HCT116 (cell line): ENCODE results near the gene ERRFI1. TPM values are rescaled to one million over a fixed set of nuclear protein-coding genes. Genes with fewer than 3 reads are reported as not detected.

Source experiments
- ATAC-seq: fragments of 200-7000 bp; cut with Tn5 transposase; 2 replicates; pipeline ENCODE4 v1.9.1; 2020; ENCODE audit warnings: mild to moderate bottlenecking, moderate library complexity
- BruUV-seq: library from RNA; stranded (reverse); fragments of 400-500 nt; replicated peaks from 2 replicates; lab custom pipeline; 2021; lab: Mats Ljungman, UMichigan
- CTCF ChIA-PET: fragments of 300-600 bp; sonication (Branson Sonifier 250); formaldehyde crosslinking; loops from one replicate; lab custom pipeline; 2021; ENCODE audit warnings: antibody characterized with exemption; lab: Charles Lee
- POLR2A ChIA-PET: fragments of 300-600, 350-600 bp; sonication (Branson Sonifier 250); formaldehyde crosslinking; loops from one replicate; lab custom pipeline; 2021; ENCODE audit warnings: antibody characterized with exemption; lab: Charles Lee
- RAD21 ChIA-PET, 2 experiments: fragments of 300-600 bp; sonication (Branson Sonifier 250); formaldehyde crosslinking; loops; one replicate each; lab custom pipeline; 2023; ENCODE audit warnings: low total read pairs in 2 of 2; ENCODE audit not compliant: uncharacterized antibody in 2 of 2, unreplicated experiment in 2 of 2, low non-redundant PET in 1 of 2; lab: Charles Lee
- DNase-seq: peaks from one replicate; pipeline ENCODE4 v3.0.0-alpha.2; 2010; ENCODE audit warnings: low read depth, low spot score
- H2AFZ ChIP-seq: fragments of 200-600 bp; shearing (Covaris generic), sonication (generic); 2 replicates; pipeline ENCODE4 v1.6.1; 2017; ENCODE audit warnings: low read depth, mixed run types, mixed read lengths, antibody characterized with exemption, low read length; ENCODE audit not compliant: poor library complexity, severe bottlenecking
- H3K27ac ChIP-seq: 2 replicates; pipeline ENCODE4 v1.5.1; 2012; ENCODE audit warnings: low read depth, low read length
- H3K27me3 ChIP-seq: fragments of 200-600 bp; sonication (generic); 2 replicates; pipeline ENCODE4 v1.6.1; 2016; ENCODE audit warnings: mixed run types, low read length, mixed read lengths; ENCODE audit not compliant: insufficient read depth
- H3K36me3 ChIP-seq, 2 experiments: fragments of 200-500 bp in 1 of 2; fragments of 200-600 bp in 1 of 2; sonication (Bioruptor generic) in 1 of 2; sonication (generic) in 1 of 2; 2 replicates each; pipeline versions ENCODE4 v1.5.1 to v1.6.1; 2014 to 2016; ENCODE audit warnings: low read length in 2 of 2, inconsistent platforms in 1 of 2, mixed read lengths in 1 of 2, mixed run types in 1 of 2; ENCODE audit not compliant: insufficient read depth in 2 of 2, control insufficient read depth in 1 of 2
- H3K4me1 ChIP-seq, 2 experiments: fragments of 200-600 bp in 1 of 2; sonication (generic) in 1 of 2; 2 replicates each; pipeline versions ENCODE4 v1.5.1 to v1.6.1; 2012 to 2017; ENCODE audit warnings: low read length in 2 of 2, inconsistent platforms in 1 of 2, mild to moderate bottlenecking in 1 of 2, mixed read lengths in 1 of 2, mixed run types in 1 of 2, moderate library complexity in 1 of 2; ENCODE audit not compliant: insufficient read depth in 2 of 2, control insufficient read depth in 1 of 2
- H3K4me2 ChIP-seq: fragments of 200-600 bp; sonication (generic); 2 replicates; pipeline ENCODE4 v1.6.1; 2017; ENCODE audit warnings: mixed run types, low read length, mixed read lengths
- H3K4me3 ChIP-seq, 2 experiments: fragments of 200-600 bp in 1 of 2; sonication (generic) in 1 of 2; replicated peaks in 1 of 2; 2 replicates each; pipeline ENCODE4 v1.5.1; 2011 to 2016; ENCODE audit warnings: low read length in 2 of 2, control low read depth in 1 of 2, low read depth in 1 of 2, mild to moderate bottlenecking in 1 of 2, mixed read lengths in 1 of 2, mixed run types in 1 of 2
- H3K79me2 ChIP-seq: fragments of 200-600 bp; sonication (generic); 2 replicates; pipeline ENCODE4 v1.6.1; 2017; ENCODE audit warnings: mild to moderate bottlenecking, mixed run types, low read length, moderate library complexity, mixed read lengths; ENCODE audit not compliant: insufficient read depth
- H3K9ac ChIP-seq: fragments of 200-600 bp; sonication (generic); 2 replicates; pipeline ENCODE4 v1.6.1; 2016; ENCODE audit warnings: low read length, mixed read lengths
- H3K9me2 ChIP-seq: fragments of 200-600 bp; sonication (generic), shearing (Covaris generic); 2 replicates; pipeline ENCODE4 v1.6.1; 2017; ENCODE audit warnings: mixed run types, mild to moderate bottlenecking, moderate library complexity; ENCODE audit not compliant: insufficient read depth
- H3K9me3 ChIP-seq, 2 experiments: fragments of 200-500 bp in 1 of 2; fragments of 200-600 bp in 1 of 2; sonication (Bioruptor generic) in 1 of 2; sonication (generic) in 1 of 2; 2 replicates each; pipeline ENCODE4 v1.6.1; 2014 to 2017; ENCODE audit warnings: low read length in 2 of 2, mixed read lengths in 2 of 2, inconsistent platforms in 1 of 2, low read depth in 1 of 2, mild to moderate bottlenecking in 1 of 2, mixed run types in 1 of 2, moderate library complexity in 1 of 2; ENCODE audit not compliant: control insufficient read depth in 1 of 2, insufficient read depth in 1 of 2
- H4K20me1 ChIP-seq: fragments of 200-600 bp; sonication (generic), shearing (Covaris generic); 2 replicates; pipeline ENCODE4 v1.6.1; 2017; ENCODE audit warnings: mixed run types, mild to moderate bottlenecking, moderate library complexity; ENCODE audit not compliant: insufficient read depth
- CTCF ChIP-seq, 3 experiments: fragments of 200-600 bp in 1 of 3; sonication (generic) in 1 of 3; IDR thresholded peaks in 2 of 3; conservative IDR thresholded peaks in 1 of 3; 2 replicates each; pipeline ENCODE4 v1.5.1; 2012 to 2017; ENCODE audit warnings: low read depth in 2 of 3, low read length in 2 of 3, antibody characterized with exemption in 1 of 3, borderline replicate concordance in 1 of 3, control low read depth in 1 of 3, mild to moderate bottlenecking in 1 of 3, mixed read lengths in 1 of 3, mixed run types in 1 of 3, moderate library complexity in 1 of 3; ENCODE audit not compliant: insufficient read depth in 1 of 3
- EGR1 ChIP-seq: IDR thresholded peaks from 2 replicates; pipeline ENCODE4 v1.6.1; 2012; ENCODE audit warnings: low read depth
- POLR2AphosphoS5 ChIP-seq: IDR thresholded peaks from 2 replicates; pipeline ENCODE4 v1.6.1; 2011; ENCODE audit warnings: mild to moderate bottlenecking, low read depth, low read length, moderate library complexity
- intact Hi-C: fragments of 100-400 bp; cut with micrococcal nuclease; formaldehyde crosslinking; loops from 2 replicates; pipeline ENCODE4 v1.10.0; 2022
- total RNA-seq: library from RNA; stranded (reverse); gene quantifications from one replicate; pipeline ENCODE4 v1.2.1, GENCODE V29; 2021; ENCODE audit not compliant: unreplicated experiment

The ERRFI1 gene
- total RNA-seq, 1 experiment from 2014 or later = 777 TPM

GRCh38 chr1:8010080-8010664 lies 15.9 kb downstream of the ERRFI1 start:
- ChIA-PET RAD21 (no interaction called here), CTCF (interaction anchor here (0.8 kb wide), 1 partner anchor 304 kb away, joined by 3 read pairs; no protein-coding TSS in a partner anchor), POLR2A (interaction anchor here (3.1 kb wide), 1 partner anchor 14 kb away, joined by 8 read pairs; no protein-coding TSS in a partner anchor)
- Histone ChIP-seq H3K4me1 (peaks cover 38 to 87% of the 10 kb centered on the region in 2 experiments; a peak in 3 of 4 replicates), H2AFZ (no peak overlapping the region), H4K20me1 (peaks cover 47% of the 10 kb centered on the region; the same call in 1 of the 2 replicates), H3K9me3 (no peaks in the 10 kb centered on the region), H3K9ac (no peak overlapping the region), H3K79me2 (peaks cover 57% of the 10 kb centered on the region), H3K9me2 (no peaks in the 10 kb centered on the region), H3K36me3 (peaks cover 45 to 47% of the 10 kb centered on the region in 2 experiments), H3K4me3 (no peak overlapping the region), H3K27ac (peak overlapping the region; percentile 31), H3K27me3 (no peaks in the 10 kb centered on the region), H3K4me2 (no peak overlapping the region)
- BruUV-seq = no TSS peak
- ATAC-seq = peak; percentile 22; the same call in 1 of the 2 replicates
- no peak for TF ChIP-seq EGR1
- TF ChIP-seq POLR2AphosphoS5 = peak; percentile 100
- no peak for TF ChIP-seq CTCF (IDR thresholded peaks at IDR 0.05 in 2 of 3, conservative IDR thresholded peaks at IDR 0.05 in 1 of 3; ENCODE audit: borderline replicate concordance in 1 of 3, insufficient read depth in 1 of 3, low read depth in 2 of 3, low read length in 2 of 3)
- no peak for DNase-seq
- intact Hi-C loops = no loop called here
